HG02642 (cell line): Measurements from ENCODE around the gene TTYH1.

ENCODE experiments used
- ATAC-seq: cut with Tn5 transposase; IDR thresholded peaks from one replicate; pipeline ENCODE4 v1.9.1; 2021; ENCODE audit warnings: mild to moderate bottlenecking; ENCODE audit not compliant: unreplicated experiment, poor library complexity

The TTYH1 gene

GRCh38 chr19:54421169-54421516, 5.9 kb downstream of the TTYH1 start:
- no peak for ATAC-seq

- no peak for ATAC-seq
Observed at GRCh38 chr19:54421521-54421920, 6.3 kb downstream of the TTYH1 start.

- ATAC-seq, result no peak
Observed at GRCh38 chr19:54422136-54422535, 6.9 kb downstream of the TTYH1 start.

GRCh38 chr19:54424201-54424600, 8.9 kb downstream of the TTYH1 start:
- no peak for ATAC-seq

- ATAC-seq, result no peak
Observed at GRCh38 chr19:54424660-54425381, 9.6 kb downstream of the TTYH1 start.

- ATAC-seq, result no peak
Observed at GRCh38 chr19:54425382-54425723, 10.1 kb downstream of the TTYH1 start.

- ATAC-seq, result no peak
Observed at GRCh38 chr19:54426291-54426931, 11.1 kb downstream of the TTYH1 start.

- ATAC-seq, result no peak
Observed at GRCh38 chr19:54427586-54427985, 12.3 kb downstream of the TTYH1 start.

GRCh38 chr19:54428323-54429175, 13.3 kb downstream of the TTYH1 start:
- ATAC-seq, result no peak

- ATAC-seq, result no peak
Observed at GRCh38 chr19:54429176-54429495, 13.9 kb downstream of the TTYH1 start.

- ATAC-seq, result no peak
Observed at GRCh38 chr19:54429545-54430227, 14.4 kb downstream of the TTYH1 start.

GRCh38 chr19:54430306-54431254, 15.3 kb downstream of the TTYH1 start:
- ATAC-seq, result no peak

- no peak for ATAC-seq
Observed at GRCh38 chr19:54431255-54431838, 16.1 kb downstream of the TTYH1 start.

- ATAC-seq, result no peak
Observed at GRCh38 chr19:54432144-54432738, 17.0 kb downstream of the TTYH1 start.

GRCh38 chr19:54433697-54434096, 18.4 kb downstream of the TTYH1 start:
- no peak for ATAC-seq

- ATAC-seq, result no peak
Observed at GRCh38 chr19:54434112-54434872, 19.0 kb downstream of the TTYH1 start.

- ATAC-seq, result no peak
Observed at GRCh38 chr19:54434873-54435214, 19.6 kb downstream of the TTYH1 start.

- no peak for ATAC-seq
Observed at GRCh38 chr19:54435551-54436016, 20.3 kb downstream of the TTYH1 start.
